AG04450 (cell line): ENCODE data around the gene NKG7. TPM values are rescaled to one million over a fixed set of nuclear protein-coding genes. Genes with fewer than 3 reads are reported as not detected.

ENCODE experiments used
- CTCF ChIA-PET: fragments of 300-600, 350-600 bp; formaldehyde crosslinking; extraction: SDS; loops from one replicate; lab custom pipeline; 2022; ENCODE audit warnings: antibody characterized with exemption, inconsistent platforms; lab: Charles Lee
- POLR2A ChIA-PET: fragments of 350-600 bp; formaldehyde crosslinking; extraction: SDS; loops from one replicate; lab custom pipeline; 2021; ENCODE audit warnings: antibody characterized with exemption, inconsistent platforms; lab: Yijun Ruan, JAX
- DNase-seq: peaks from one replicate; pipeline ENCODE4 v3.0.0-alpha.2; 2011; ENCODE audit warnings: low read depth, low spot score
- H3K27ac ChIP-seq: one replicate; pipeline ENCODE4 v1.5.1; 2012; ENCODE audit warnings: low read depth, low read length, control low read depth
- H3K27me3 ChIP-seq: one replicate; pipeline ENCODE4 v1.6.0; 2012; ENCODE audit warnings: low read length; ENCODE audit not compliant: control insufficient read depth, insufficient read depth
- H3K4me3 ChIP-seq: 2 replicates; pipeline ENCODE4 v1.5.1; 2011; ENCODE audit warnings: mild to moderate bottlenecking, low read depth, low read length, control low read depth
- H3K9me3 ChIP-seq: 2 replicates; pipeline ENCODE4 v1.5.1; 2012; ENCODE audit warnings: low read length; ENCODE audit not compliant: control insufficient read depth, insufficient read depth
- polyA plus RNA-seq: library from polyadenylated mRNA; depleted of rRNA; stranded (reverse); fragments of >200 nt; gene quantifications from 2 replicates; pipeline ENCODE4 v1.2.3, GENCODE V29; 2011
- TF ChIP-seq, protein P1 (sequence below): IDR thresholded peaks from 2 replicates; pipeline ENCODE4 v1.5.1; 2011; ENCODE audit warnings: low read depth, low read length, control low read depth, inconsistent platforms

Gene NKG7
- polyA plus RNA-seq, 1 experiment = not detected

GRCh38 chr19:51365965-51366388, 6.5 kb downstream of the NKG7 start, which contains the start of gene ETFB:
Gene ETFB (minus strand): TSS chr19:51366388. CDS start chr19:51366326, 62 bp downstream.
- Histone ChIP-seq H3K9me3 (no peaks in the 10 kb centered on the region; the same call in 1 of the 2 replicates), H3K27me3 (no peaks in the 10 kb centered on the region), H3K27ac (peak within 1 kb of the TSS; percentile 81), H3K4me3 (peak within 1 kb of the TSS; percentile 90)
- TF ChIP-seq, protein P1, sequence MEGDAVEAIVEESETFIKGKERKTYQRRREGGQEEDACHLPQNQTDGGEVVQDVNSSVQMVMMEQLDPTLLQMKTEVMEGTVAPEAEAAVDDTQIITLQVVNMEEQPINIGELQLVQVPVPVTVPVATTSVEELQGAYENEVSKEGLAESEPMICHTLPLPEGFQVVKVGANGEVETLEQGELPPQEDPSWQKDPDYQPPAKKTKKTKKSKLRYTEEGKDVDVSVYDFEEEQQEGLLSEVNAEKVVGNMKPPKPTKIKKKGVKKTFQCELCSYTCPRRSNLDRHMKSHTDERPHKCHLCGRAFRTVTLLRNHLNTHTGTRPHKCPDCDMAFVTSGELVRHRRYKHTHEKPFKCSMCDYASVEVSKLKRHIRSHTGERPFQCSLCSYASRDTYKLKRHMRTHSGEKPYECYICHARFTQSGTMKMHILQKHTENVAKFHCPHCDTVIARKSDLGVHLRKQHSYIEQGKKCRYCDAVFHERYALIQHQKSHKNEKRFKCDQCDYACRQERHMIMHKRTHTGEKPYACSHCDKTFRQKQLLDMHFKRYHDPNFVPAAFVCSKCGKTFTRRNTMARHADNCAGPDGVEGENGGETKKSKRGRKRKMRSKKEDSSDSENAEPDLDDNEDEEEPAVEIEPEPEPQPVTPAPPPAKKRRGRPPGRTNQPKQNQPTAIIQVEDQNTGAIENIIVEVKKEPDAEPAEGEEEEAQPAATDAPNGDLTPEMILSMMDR = no peak
- ChIA-PET POLR2A (interaction anchor here (0.6 to 1.7 kb wide), 3 partner anchors 26 to 338 kb away, joined by 3 to 11 read pairs (median 7); no protein-coding TSS in a partner anchor), CTCF (interaction anchor here (0.9 to 1.7 kb wide), 2 partner anchors 27 to 642 kb away, joined by 3 to 7 read pairs; no protein-coding TSS in a partner anchor)
- DNase-seq = no peak

GRCh38 chr19:51365211-51365964, 7.1 kb downstream of the NKG7 start:
- TF ChIP-seq, protein P1 = no peak; the same call in 1 of the 2 replicates
- H3K9me3 ChIP-seq = no peaks in the 10 kb centered on the region; the same call in 1 of the 2 replicates
- H3K27me3 ChIP-seq = no peaks in the 10 kb centered on the region
- H3K4me3 ChIP-seq = peak overlapping the region; percentile 90
- peak overlapping the region; percentile 61 for H3K27ac ChIP-seq
- ChIA-PET POLR2A (interaction anchor here (0.5 to 1.7 kb wide), 4 partner anchors 26 to 339 kb away, joined by 3 to 11 read pairs (median 5); no protein-coding TSS in a partner anchor), CTCF (interaction anchor here (0.6 to 1.7 kb wide), 3 partner anchors 8 to 641 kb away, joined by 3 to 7 read pairs (median 3); no protein-coding TSS in a partner anchor)
- no peak for DNase-seq

DNA sequence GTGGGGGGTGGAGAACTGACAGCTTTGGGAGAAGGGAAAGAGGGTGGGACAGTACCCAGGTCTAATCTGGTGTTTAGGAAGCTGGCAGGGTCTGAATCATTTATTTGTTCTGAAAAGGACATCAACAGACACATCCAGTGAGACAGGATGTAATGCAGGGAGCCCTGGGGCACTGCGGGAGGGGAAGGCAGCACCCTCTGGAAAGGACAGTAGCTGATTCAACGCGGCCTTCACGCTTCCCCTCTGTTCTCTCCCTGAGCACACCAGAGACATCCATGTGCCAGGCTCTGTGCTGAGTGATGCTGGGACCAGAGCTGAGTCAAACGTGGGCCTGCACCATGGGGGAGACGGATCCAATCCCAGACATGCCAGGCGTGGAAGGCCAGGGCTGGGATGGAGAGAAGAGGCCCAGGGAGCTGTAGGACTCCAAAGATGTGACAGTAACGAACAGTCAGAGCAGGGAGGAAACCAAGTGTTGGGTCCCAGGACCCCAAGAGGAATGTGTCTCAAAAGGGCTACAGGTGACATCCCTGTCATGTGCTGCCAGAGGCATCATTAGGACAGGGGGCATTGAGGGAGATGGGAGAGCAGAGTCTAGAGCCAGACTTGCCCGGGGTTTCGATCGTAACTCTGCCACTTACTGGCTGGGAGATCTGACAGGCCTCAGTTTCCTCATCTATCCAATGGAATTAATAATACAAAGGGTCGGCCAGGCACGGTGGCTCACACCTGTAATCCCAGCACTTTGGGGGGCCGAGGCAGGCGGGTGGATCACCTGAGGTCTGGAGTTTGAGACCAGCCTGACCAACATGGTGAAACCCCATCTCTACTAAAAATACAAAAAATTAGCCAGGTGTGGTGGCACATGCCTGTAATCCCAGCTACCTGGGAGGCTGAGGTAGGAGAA, 8.0 kb downstream of the NKG7 start:
- Histone ChIP-seq H3K27ac (no peak overlapping the region), H3K27me3 (no peaks in the 10 kb centered on the region), H3K4me3 (no peak overlapping the region), H3K9me3 (no peaks in the 10 kb centered on the region; the same call in 1 of the 2 replicates)
- TF ChIP-seq, protein P1 = no peak
- CTCF ChIA-PET = interaction anchor here (0.6 to 0.8 kb wide), 2 partner anchors 25 to 58 kb away, joined by 3 read pairs; no protein-coding TSS in a partner anchor
- POLR2A ChIA-PET = no interaction called here
- DNase-seq = no peak

DNA sequence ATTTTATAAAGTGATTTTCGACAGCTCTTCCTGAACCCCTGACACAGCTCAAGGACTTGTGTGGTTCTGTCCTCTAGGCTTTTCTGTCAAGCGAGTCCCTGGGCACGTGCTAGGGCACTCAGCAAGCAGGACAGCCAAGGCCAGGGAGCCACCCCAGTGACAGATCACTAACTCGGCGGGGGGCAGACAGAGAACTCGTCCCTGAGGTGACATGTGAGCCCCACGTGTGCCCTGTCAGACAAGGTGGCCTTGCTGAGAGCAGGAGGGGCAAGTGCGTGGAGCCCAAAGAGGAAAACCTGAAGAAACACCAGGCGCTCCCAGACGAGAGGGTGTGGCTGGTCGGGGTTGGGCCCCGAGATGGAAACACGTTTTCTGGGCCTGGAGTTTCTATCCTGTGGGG, 11.2 kb downstream of the NKG7 start:
- Histone ChIP-seq H3K4me3 (no peak overlapping the region), H3K27me3 (no peaks in the 10 kb centered on the region), H3K27ac (no peak overlapping the region), H3K9me3 (no peaks in the 10 kb centered on the region; the same call in 1 of the 2 replicates)
- DNase-seq = no peak
- CTCF ChIA-PET = no interaction called here
- POLR2A ChIA-PET = no interaction called here
- TF ChIP-seq, protein P1 = no peak
